CD4-positive, alpha-beta T cell treated with Interleukin-2 at 100 ng/mL for 4 hours (primary cell): Measurements from ENCODE around the gene RCOR2.

Experiments used
- DNase-seq: peaks from one replicate; pipeline ENCODE4 v3.0.0-alpha.2; 2020; ENCODE audit warnings: low spot score

The RCOR2 gene

GRCh38 chr11:63907063-63907462 lies 9.9 kb downstream of the RCOR2 start:
- DNase-seq, result no peak

GRCh38 chr11:63906585-63906984 lies 10.4 kb downstream of the RCOR2 start:
- peak; percentile 51 for DNase-seq

GRCh38 chr11:63906087-63906486 lies 10.9 kb downstream of the RCOR2 start:
- DNase-seq, result no peak

- no peak for DNase-seq
These were observed 11.8 kb downstream of the RCOR2 start for GRCh38 chr11:63905179-63905578.

GRCh38 chr11:63904743-63905142 lies 12.2 kb downstream of the RCOR2 start:
- no peak for DNase-seq

- no peak for DNase-seq
These were observed 13.1 kb downstream of the RCOR2 start for GRCh38 chr11:63903884-63904283.

GRCh38 chr11:63901660-63902059 lies 15.3 kb downstream of the RCOR2 start:
- no peak for DNase-seq

GRCh38 chr11:63897459-63898146 lies 19.4 kb downstream of the RCOR2 start:
- no peak for DNase-seq

- no peak for DNase-seq
These were observed 20.9 kb downstream of the RCOR2 start for GRCh38 chr11:63896071-63896470.

GRCh38 chr11:63893355-63893754 lies 23.6 kb downstream of the RCOR2 start:
- DNase-seq, result no peak

GRCh38 chr11:63892228-63892627 lies 24.7 kb downstream of the RCOR2 start:
- no peak for DNase-seq

- no peak for DNase-seq
These were observed 26.6 kb downstream of the RCOR2 start for GRCh38 chr11:63890368-63890767.

GRCh38 chr11:63889344-63889743 lies 27.6 kb downstream of the RCOR2 start:
- DNase-seq, result no peak

- DNase-seq, result peak; percentile 72
These were observed 28.5 kb downstream of the RCOR2 start for GRCh38 chr11:63888170-63889086.

- no peak for DNase-seq
These were observed 29.5 kb downstream of the RCOR2 start for GRCh38 chr11:63887386-63887999.

GRCh38 chr11:63884196-63884932 lies 32.6 kb downstream of the RCOR2 start:
- no peak for DNase-seq

- no peak for DNase-seq
These were observed 33.2 kb downstream of the RCOR2 start for GRCh38 chr11:63883791-63884190.

- peak; percentile 21 for DNase-seq
These were observed 34.3 kb downstream of the RCOR2 start for GRCh38 chr11:63882555-63883242.

- DNase-seq, result no peak
These were observed 36.6 kb downstream of the RCOR2 start for GRCh38 chr11:63880403-63880790.

GRCh38 chr11:63879598-63880402 lies 37.2 kb downstream of the RCOR2 start:
- no peak for DNase-seq
